Duodenal mucosa (tissue), 2 donors: ENCODE results near the gene URM1.
"Not testable (repeated sequence)": the region's sequence is repeated elsewhere in the genome, so short reads cannot be mapped to it uniquely, and the experiment has no call there.

Source experiments
- H3K27ac ChIP-seq: one replicate; pipeline ENCODE4 v1.7.0; 2013; ENCODE audit warnings: low read depth, low read length
- H3K27me3 ChIP-seq, 2 donors: one replicate each; pipeline ENCODE4 v1.7.0; 2013; ENCODE audit warnings: low read length in 2 of 2, control low read depth in 1 of 2; ENCODE audit not compliant: insufficient read depth in 2 of 2, control insufficient read depth in 1 of 2
- H3K36me3 ChIP-seq, 2 donors: one replicate each; pipeline ENCODE4 v1.7.0; 2013; ENCODE audit warnings: low read length in 2 of 2, control low read depth in 1 of 2; ENCODE audit not compliant: insufficient read depth in 2 of 2, control insufficient read depth in 1 of 2
- H3K4me1 ChIP-seq, 2 donors: one replicate each; pipeline ENCODE4 v1.7.0; 2013; ENCODE audit warnings: low read length in 2 of 2, control low read depth in 1 of 2; ENCODE audit not compliant: insufficient read depth in 2 of 2, control insufficient read depth in 1 of 2
- H3K4me3 ChIP-seq, 2 donors: one replicate each; pipeline ENCODE4 v1.7.0; 2013; ENCODE audit warnings: low read length in 2 of 2, low read depth in 1 of 2
- H3K9ac ChIP-seq, 2 donors: one replicate each; pipeline ENCODE4 v1.7.0; 2013; ENCODE audit warnings: low read length in 2 of 2, low read depth in 1 of 2
- H3K9me3 ChIP-seq, 2 donors: one replicate each; pipeline ENCODE4 v1.7.0; 2013; ENCODE audit warnings: low read length in 2 of 2, control low read depth in 1 of 2; ENCODE audit not compliant: control insufficient read depth in 1 of 2

The URM1 gene

GRCh38 chr9:128335914-128336313 is 35.3 kb upstream of the URM1 start:
- no peak overlapping the region for H3K4me3 ChIP-seq
- H3K27me3 ChIP-seq, result no peaks in the 10 kb centered on the region
- H3K9me3 ChIP-seq, result no peaks in the 10 kb centered on the region
- peaks cover 0 to 23% of the 10 kb centered on the region in 2 donors for H3K36me3 ChIP-seq
- H3K9ac ChIP-seq, result no peak overlapping the region
- H3K4me1 ChIP-seq, result peaks cover 24 to 28% of the 10 kb centered on the region in 2 donors
- no peak overlapping the region for H3K27ac ChIP-seq

DNA sequence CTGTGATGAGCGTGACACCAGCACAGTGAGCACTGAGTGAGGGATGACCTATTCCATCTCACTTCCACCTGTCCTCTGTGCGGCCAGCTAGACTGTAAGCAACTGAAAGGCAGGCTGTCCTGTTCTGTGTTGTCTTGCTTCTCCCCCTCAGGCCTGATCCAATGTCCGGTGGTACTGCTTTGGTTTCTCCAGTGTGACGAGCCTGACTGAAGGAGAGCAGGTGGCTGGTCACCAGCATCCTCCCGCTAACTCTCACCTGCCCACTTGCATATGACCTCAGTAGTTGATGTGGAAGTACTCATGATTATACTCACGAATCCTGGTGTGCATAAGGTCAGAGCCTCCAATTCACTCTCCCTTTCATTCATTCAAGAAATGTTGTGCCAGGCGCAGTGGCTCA is 33.2 kb upstream of the URM1 start:
- Histone ChIP-seq H3K27me3 (no peaks in the 10 kb centered on the region), H3K36me3 (peaks cover 0 to 17% of the 10 kb centered on the region in 2 donors), H3K4me3 (no peak overlapping the region), H3K27ac (no peak overlapping the region), H3K4me1 (peaks cover 17 to 25% of the 10 kb centered on the region in 2 donors), H3K9ac (no peak overlapping the region), H3K9me3 (no peaks in the 10 kb centered on the region)

DNA sequence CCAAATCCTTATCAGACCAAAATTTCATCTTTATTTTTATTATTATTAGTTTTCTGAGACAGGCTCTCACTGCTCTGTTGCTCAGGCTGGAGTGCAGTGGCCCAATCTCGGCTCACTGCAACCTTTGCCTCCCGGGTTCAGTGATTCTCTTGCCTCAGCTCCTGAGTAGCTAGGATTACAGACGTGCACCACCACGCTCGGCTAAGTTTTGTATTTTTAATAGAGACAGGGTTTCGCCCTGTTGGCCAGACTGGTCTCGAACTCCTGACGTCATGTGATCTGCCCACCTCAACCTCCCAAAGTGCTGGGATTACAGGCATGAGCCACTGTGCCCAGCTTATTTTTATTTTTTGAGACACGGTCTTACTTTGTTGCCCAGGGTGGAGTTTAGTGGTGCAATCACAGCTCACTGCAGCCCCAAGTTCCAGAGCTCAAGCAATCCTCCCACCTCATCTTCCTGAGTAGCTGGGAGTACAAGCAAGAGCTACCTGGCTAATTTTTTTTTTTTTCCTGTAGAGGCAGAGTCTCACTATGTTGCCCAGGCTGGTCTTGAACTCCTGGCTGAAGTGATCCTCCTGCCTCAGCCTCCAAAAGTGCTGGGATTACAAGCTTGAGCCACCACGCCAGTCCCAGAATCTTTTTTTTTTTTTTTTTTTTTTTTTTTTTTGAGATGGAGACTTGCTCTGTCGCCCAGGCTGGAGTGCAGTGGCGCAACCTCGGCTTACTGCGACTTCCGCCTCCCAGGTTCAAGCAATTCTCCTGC is 32.1 kb upstream of the URM1 start:
- not testable (repeated sequence) for H3K9me3 ChIP-seq, H3K27me3 ChIP-seq, H3K27ac ChIP-seq, H3K4me3 ChIP-seq, H3K9ac ChIP-seq
- peaks cover 13 to 22% of the 10 kb centered on the region in 2 donors for H3K4me1 ChIP-seq
- H3K36me3 ChIP-seq, result peaks cover 4 to 17% of the 10 kb centered on the region in 2 donors

DNA sequence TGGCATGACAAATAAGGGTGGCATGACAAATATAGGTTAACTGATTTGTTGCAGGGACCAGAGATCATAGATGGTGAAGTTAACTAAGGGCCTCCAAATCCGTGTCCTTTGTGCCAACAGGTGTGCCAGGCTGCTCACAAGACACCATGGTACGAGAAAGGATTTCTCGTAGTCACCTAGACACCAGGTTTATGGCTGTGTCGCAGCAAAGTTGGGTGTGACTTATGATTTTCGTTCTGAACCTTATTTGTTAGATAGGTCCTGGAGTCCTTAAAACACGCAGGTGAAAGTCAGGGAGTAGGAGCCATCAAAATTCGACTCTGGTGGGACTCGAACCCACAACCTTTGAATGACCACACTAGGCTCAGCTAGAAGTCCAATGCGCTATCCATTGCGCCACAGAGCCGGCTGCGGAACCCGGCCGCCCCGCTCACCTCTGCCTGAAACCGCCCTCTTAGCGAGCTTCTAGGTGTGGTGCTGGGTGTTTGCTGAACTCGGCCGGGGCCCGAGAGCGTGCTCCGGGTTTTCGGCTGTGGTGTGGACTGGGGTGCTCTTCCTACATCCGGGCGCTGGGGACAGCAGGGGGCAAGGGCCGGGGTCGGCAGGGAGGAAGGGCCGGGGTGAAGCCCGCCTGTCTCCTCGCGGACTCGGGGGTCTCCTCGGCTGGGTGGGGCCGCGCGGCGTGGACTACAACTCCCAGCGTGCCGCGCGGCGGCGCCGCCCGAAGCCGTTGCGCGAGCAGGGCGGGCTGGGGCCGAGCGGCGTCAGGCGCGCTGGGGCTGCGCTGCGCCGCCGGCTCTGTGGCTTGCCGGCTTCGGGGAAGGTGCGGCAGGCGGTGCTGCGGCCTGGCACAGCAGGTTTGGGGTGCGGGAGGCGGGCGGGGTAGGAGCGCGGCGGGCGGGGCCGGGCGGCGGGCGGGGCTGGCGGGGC is 31.1 kb upstream of the URM1 start, which contains the start of gene SLC27A4:
SLC27A4 (plus strand) TSS at position 767 of the 930 bp plus-strand sequence. CDS start 2,606 bp downstream, outside the sequence.
- H3K4me1 ChIP-seq, result peaks cover 13 to 22% of the 10 kb centered on the region in 2 donors
- peak within 1 kb of the TSS; percentile 89 for H3K27ac ChIP-seq
- H3K27me3 ChIP-seq, result no peaks in the 10 kb centered on the region
- no peaks in the 10 kb centered on the region for H3K9me3 ChIP-seq
- peak within 1 kb of the TSS; percentile 79 to 82 for H3K4me3 ChIP-seq
- H3K36me3 ChIP-seq, result peaks cover 6 to 27% of the 10 kb centered on the region in 2 donors
- peak within 1 kb of the TSS; percentile 82 to 88 for H3K9ac ChIP-seq

GRCh38 chr9:128340691-128341434 is 30.3 kb upstream of the URM1 start:
- H3K27me3 ChIP-seq, result no peaks in the 10 kb centered on the region
- no peaks in the 10 kb centered on the region for H3K9me3 ChIP-seq
- H3K9ac ChIP-seq, result peak overlapping the region; percentile 82 to 88
- peak overlapping the region; percentile 79 to 82 for H3K4me3 ChIP-seq
- H3K36me3 ChIP-seq, result peaks cover 10 to 33% of the 10 kb centered on the region in 2 donors
- peak overlapping the region; percentile 44 for H3K27ac ChIP-seq
- H3K4me1 ChIP-seq, result peaks cover 13 to 22% of the 10 kb centered on the region in 2 donors

DNA sequence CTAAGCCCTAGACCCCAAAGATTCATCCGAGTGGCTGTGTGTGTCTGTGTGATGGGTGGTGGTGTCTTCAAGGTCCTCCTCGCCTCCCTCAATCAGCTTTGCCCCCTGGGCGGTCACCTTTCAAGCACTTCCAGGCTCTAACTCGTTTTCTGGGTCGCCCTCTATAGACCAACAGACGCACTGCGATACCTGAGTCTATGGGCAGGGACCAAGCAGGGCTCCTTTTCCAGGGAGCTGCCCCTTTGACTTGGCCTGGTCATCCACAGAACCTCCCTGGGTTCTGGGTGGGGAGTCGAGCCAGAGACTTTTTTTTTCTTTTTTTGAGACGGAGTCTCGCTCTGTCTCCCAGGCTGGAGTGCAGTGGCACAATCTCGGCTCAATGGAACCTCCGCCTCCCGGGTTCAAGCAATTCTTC is 29.7 kb upstream of the URM1 start:
- peak overlapping the region; percentile 44 for H3K27ac ChIP-seq
- H3K9me3 ChIP-seq, result no peaks in the 10 kb centered on the region
- H3K4me3 ChIP-seq, result peak overlapping the region; percentile 79 to 82
- peaks cover 10 to 34% of the 10 kb centered on the region in 2 donors for H3K36me3 ChIP-seq
- peak overlapping the region; percentile 82 to 88 for H3K9ac ChIP-seq
- peaks cover 13 to 22% of the 10 kb centered on the region in 2 donors for H3K4me1 ChIP-seq
- H3K27me3 ChIP-seq, result no peaks in the 10 kb centered on the region

DNA sequence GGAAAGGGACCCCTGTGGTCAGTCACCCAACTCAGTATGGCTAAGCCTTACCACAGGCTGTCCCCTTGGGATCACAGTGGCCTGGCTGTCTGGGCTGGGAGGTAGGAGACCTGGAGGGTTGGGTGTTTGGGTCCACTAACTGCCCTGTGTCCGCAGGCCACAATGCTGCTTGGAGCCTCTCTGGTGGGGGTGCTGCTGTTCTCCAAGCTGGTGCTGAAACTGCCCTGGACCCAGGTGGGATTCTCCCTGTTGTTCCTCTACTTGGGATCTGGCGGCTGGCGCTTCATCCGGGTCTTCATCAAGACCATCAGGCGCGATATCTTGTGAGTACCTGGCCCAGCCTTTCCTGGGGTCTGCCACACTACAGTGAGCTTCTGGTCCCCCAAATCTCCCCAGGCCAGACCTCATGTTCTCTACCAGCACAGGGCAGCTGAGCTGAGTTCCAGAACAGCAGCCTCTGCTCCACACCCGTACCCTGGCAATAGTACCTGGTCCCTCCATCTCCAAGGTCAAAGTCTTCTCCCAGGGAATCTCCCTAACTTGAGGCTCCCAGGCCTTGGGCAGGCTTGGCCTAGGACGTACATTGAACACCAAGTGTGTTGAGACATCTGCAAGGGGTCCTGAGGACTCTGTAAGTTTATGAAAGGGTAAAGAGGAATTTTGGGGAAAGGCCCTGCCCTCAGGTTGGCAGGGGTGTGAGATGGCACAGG is 28.0 kb upstream of the URM1 start:
- Histone ChIP-seq H3K4me1 (peaks cover 13 to 22% of the 10 kb centered on the region in 2 donors), H3K9ac (no peak overlapping the region), H3K9me3 (no peaks in the 10 kb centered on the region), H3K36me3 (peaks cover 21 to 49% of the 10 kb centered on the region in 2 donors), H3K27ac (no peak overlapping the region), H3K27me3 (no peaks in the 10 kb centered on the region), H3K4me3 (peak overlapping the region in 1 of 2 donors; percentile 25)

DNA sequence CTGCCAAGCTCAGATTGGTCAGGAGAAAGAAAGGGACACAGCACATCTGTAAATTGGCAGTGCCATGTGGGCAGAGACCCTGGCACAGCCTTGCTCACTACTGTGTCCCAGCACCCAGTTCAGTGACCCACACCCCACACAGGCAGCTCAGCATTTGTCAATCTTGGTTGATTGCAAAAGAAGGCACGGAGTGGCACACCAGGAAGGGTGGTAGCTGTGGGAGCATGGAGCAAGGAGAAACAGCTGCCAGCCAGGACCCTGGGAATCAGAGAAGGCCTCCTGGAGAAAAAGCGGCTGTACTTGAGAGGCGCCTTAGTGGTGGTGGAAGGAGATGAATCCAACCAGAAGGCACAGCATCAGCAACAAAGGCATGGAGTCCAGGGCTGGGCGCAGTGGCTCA is 27.3 kb upstream of the URM1 start:
- peaks cover 24 to 56% of the 10 kb centered on the region in 2 donors for H3K36me3 ChIP-seq
- peaks cover 13 to 22% of the 10 kb centered on the region in 2 donors for H3K4me1 ChIP-seq

DNA sequence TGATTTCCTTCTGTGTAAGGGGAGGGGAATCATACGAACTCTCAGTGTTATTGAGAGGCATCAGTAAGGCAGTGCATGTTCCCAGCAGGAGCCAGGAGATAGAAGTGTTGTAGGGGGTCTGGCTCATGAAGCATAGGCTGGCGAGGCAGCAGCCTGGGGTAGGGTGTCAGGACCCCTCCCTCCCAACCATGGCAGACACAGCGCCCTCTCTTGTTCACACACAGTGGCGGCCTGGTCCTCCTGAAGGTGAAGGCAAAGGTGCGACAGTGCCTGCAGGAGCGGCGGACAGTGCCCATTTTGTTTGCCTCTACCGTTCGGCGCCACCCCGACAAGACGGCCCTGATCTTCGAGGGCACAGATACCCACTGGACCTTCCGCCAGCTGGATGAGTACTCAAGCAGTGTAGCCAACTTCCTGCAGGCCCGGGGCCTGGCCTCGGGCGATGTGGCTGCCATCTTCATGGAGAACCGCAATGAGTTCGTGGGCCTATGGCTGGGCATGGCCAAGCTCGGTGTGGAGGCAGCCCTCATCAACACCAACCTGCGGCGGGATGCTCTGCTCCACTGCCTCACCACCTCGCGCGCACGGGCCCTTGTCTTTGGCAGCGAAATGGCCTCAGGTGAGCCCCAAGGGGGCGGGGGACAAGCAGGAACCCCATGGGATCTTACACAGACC is 26.1 kb upstream of the URM1 start:
- Histone ChIP-seq H3K27me3 (no peaks in the 10 kb centered on the region), H3K9ac (no peak overlapping the region), H3K4me1 (peaks cover 9 to 17% of the 10 kb centered on the region in 2 donors), H3K9me3 (no peaks in the 10 kb centered on the region), H3K27ac (no peak overlapping the region), H3K4me3 (no peak overlapping the region), H3K36me3 (peaks cover 29 to 67% of the 10 kb centered on the region in 2 donors)

More for the DNA sequence above, 27.3 kb upstream of the URM1 start:
- Histone ChIP-seq H3K27me3 (no peaks in the 10 kb centered on the region), H3K27ac (no peak overlapping the region), H3K9me3 (no peaks in the 10 kb centered on the region), H3K4me3 (no peak overlapping the region), H3K9ac (no peak overlapping the region)
